ENCODE results near the gene SETD2. TPM values are rescaled to one million over a fixed set of nuclear protein-coding genes. Genes with fewer than 3 reads are reported as not detected.
"Not testable (repeated sequence)": the region's sequence is repeated elsewhere in the genome, so short reads cannot be mapped to it uniquely, and the experiment has no call there.

The SETD2 gene
- total RNA-seq, 1 experiment from 2014 or later, result 15.4 TPM

- Histone ChIP-seq H3K36me3 (replicated peaks; ENCODE audit: control insufficient read depth, insufficient read depth, low read length) (peaks cover 1% of the 10 kb centered on the region), H3K4me3 (ENCODE audit: insufficient read depth, low read depth, low read length) (no peak overlapping the region), H3K27me3 (ENCODE audit: control insufficient read depth, insufficient read depth, low read length) (no peaks in the 10 kb centered on the region)
- DNase-seq, result no peak
Observed at GRCh38 chr3:47103619-47104018, 60.3 kb downstream of the SETD2 start.

DNA sequence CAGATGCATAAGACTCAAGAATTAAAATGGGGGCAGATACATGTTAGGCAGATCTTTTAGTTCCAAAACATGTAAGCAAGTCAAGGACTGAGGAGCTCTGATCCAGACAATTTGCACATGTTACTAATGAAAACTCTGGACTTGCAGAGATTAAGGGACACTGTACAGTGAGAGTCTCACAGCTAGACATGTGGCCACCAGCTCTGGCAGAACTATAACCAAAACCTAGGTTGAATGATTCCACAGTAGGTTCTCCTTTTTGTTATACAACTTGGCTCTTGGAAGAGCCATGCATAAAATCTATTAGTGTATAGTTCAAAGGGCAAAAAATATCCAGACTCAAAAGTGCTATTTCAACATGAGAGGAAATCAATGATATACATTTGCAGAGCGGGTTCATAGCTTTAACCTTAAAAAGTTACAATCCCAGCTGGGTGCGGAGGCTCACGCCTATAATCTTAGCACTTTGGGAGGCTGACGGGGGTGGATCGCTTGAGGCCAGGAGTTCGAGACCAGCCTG, 61.8 kb downstream of the SETD2 start:
- no peak for DNase-seq
- no peak overlapping the region for H3K4me3 ChIP-seq (ENCODE audit: insufficient read depth, low read depth, low read length)
- peaks cover 2% of the 10 kb centered on the region; the same call in 1 of the 2 replicates for H3K36me3 ChIP-seq (replicated peaks; ENCODE audit: control insufficient read depth, insufficient read depth, low read length)
- no peaks in the 10 kb centered on the region for H3K27me3 ChIP-seq (ENCODE audit: control insufficient read depth, insufficient read depth, low read length)

DNA sequence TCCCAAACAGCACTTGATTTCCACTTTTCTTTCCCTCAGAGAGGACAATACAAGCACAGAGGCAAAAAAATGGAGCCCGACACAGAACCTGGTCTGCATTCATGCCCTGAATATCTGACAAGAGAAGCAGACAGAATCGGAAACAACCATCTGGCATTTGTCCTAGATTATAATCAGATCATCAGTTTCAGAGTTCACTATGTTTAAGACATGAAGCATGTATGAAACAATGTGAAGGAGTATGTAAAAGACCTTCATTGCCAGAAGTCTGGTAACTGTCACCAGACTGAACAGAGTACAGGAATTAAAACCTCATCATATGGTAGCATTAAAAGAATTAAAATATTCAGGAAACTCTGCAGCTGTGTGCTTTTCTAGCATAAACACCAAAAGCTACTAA, 65.0 kb downstream of the SETD2 start:
- Histone ChIP-seq H3K36me3 (replicated peaks; ENCODE audit: control insufficient read depth, insufficient read depth, low read length) (peaks cover 2% of the 10 kb centered on the region; the same call in 1 of the 2 replicates), H3K27me3 (ENCODE audit: control insufficient read depth, insufficient read depth, low read length) (no peaks in the 10 kb centered on the region), H3K4me3 (ENCODE audit: insufficient read depth, low read depth, low read length) (no peak overlapping the region)
- DNase-seq, result no peak

DNA sequence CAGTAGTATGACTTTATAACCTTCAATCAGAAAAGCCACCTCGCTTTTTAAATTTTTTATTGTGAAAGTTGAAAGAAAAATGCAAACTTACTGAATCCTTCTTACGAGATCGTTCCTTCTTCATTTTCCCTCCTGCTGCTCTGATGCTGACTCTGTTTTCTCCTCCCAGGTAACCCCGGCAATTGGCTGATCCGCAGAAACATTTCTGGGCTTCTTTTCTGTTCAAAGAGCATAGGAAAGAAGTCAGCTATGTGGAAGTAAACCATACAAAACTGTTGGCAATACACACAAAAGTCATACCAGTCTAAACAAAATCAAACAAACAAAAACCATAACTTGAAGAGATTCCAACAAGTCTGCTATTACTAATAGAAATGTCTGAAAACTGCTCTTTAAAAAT, 66.0 kb downstream of the SETD2 start:
- no peak for DNase-seq
- Histone ChIP-seq H3K36me3 (replicated peaks; ENCODE audit: control insufficient read depth, insufficient read depth, low read length) (peaks cover 2% of the 10 kb centered on the region; the same call in 1 of the 2 replicates), H3K27me3 (ENCODE audit: control insufficient read depth, insufficient read depth, low read length) (no peaks in the 10 kb centered on the region), H3K4me3 (ENCODE audit: insufficient read depth, low read depth, low read length) (no peak overlapping the region)

- peaks cover 2% of the 10 kb centered on the region; the same call in 1 of the 2 replicates for H3K36me3 ChIP-seq (replicated peaks; ENCODE audit: control insufficient read depth, insufficient read depth, low read length)
- DNase-seq, result no peak
- H3K4me3 ChIP-seq (ENCODE audit: insufficient read depth, low read depth, low read length), result no peak overlapping the region
- no peaks in the 10 kb centered on the region for H3K27me3 ChIP-seq (ENCODE audit: control insufficient read depth, insufficient read depth, low read length)
Observed at GRCh38 chr3:47096959-47097358, 67.0 kb downstream of the SETD2 start.

GRCh38 chr3:47092090-47092489, 71.8 kb downstream of the SETD2 start:
- DNase-seq, result no peak
- Histone ChIP-seq H3K4me3 (ENCODE audit: insufficient read depth, low read depth, low read length) (no peak overlapping the region), H3K27me3 (ENCODE audit: control insufficient read depth, insufficient read depth, low read length) (no peaks in the 10 kb centered on the region), H3K36me3 (replicated peaks; ENCODE audit: control insufficient read depth, insufficient read depth, low read length) (no peaks in the 10 kb centered on the region; the same call in 1 of the 2 replicates)

GRCh38 chr3:47089630-47090029, 74.3 kb downstream of the SETD2 start:
- Histone ChIP-seq H3K27me3 (ENCODE audit: control insufficient read depth, insufficient read depth, low read length) (no peaks in the 10 kb centered on the region), H3K36me3 (replicated peaks; ENCODE audit: control insufficient read depth, insufficient read depth, low read length) (peaks cover 4% of the 10 kb centered on the region), H3K4me3 (ENCODE audit: insufficient read depth, low read depth, low read length) (no peak overlapping the region)
- no peak for DNase-seq

GRCh38 chr3:47086071-47086470, 77.8 kb downstream of the SETD2 start:
- H3K27me3 ChIP-seq (ENCODE audit: control insufficient read depth, insufficient read depth, low read length), result no peaks in the 10 kb centered on the region
- peaks cover 13% of the 10 kb centered on the region for H3K36me3 ChIP-seq (replicated peaks; ENCODE audit: control insufficient read depth, insufficient read depth, low read length)
- no peak for DNase-seq

DNA sequence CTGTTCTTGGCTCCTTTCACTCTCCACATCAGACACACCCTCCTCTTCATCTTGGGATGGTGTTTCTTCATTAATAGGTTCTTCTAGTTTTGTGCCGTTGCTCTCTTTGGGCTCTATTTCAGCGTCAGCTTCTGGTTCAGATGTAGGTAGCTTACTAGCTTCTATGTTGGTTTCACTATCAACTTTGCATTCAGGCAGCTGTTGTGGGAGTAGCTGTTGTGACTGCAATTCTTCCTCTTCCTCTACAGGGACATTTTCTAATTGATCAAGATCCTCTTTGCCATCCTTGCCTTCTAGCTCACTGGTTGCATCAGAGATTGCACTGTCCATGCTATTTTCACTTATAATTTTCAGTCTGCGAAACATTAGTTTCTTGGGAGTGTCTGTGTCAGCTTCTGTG, 80.1 kb downstream of the SETD2 start:
- peaks cover 16% of the 10 kb centered on the region for H3K36me3 ChIP-seq (replicated peaks; ENCODE audit: control insufficient read depth, insufficient read depth, low read length)
- DNase-seq, result no peak
- H3K4me3 ChIP-seq (ENCODE audit: insufficient read depth, low read depth, low read length), result no peak overlapping the region
- H3K27me3 ChIP-seq (ENCODE audit: control insufficient read depth, insufficient read depth, low read length), result no peaks in the 10 kb centered on the region

More at GRCh38 chr3:47086071-47086470, 77.8 kb downstream of the SETD2 start:
- no peak overlapping the region for H3K4me3 ChIP-seq (ENCODE audit: insufficient read depth, low read depth, low read length)

- DNase-seq, result no peak
- Histone ChIP-seq H3K27me3 (ENCODE audit: control insufficient read depth, insufficient read depth, low read length) (no peaks in the 10 kb centered on the region), H3K36me3 (replicated peaks; ENCODE audit: control insufficient read depth, insufficient read depth, low read length) (peaks cover 16% of the 10 kb centered on the region), H3K4me3 (ENCODE audit: insufficient read depth, low read depth, low read length) (no peak overlapping the region)
Observed at GRCh38 chr3:47082519-47082918, 81.4 kb downstream of the SETD2 start.

- DNase-seq, result no peak
- Histone ChIP-seq H3K4me3 (ENCODE audit: insufficient read depth, low read depth, low read length) (no peak overlapping the region), H3K36me3 (replicated peaks; ENCODE audit: control insufficient read depth, insufficient read depth, low read length) (peaks cover 12% of the 10 kb centered on the region), H3K27me3 (ENCODE audit: control insufficient read depth, insufficient read depth, low read length) (no peaks in the 10 kb centered on the region)
Observed at GRCh38 chr3:47079432-47079831, 84.5 kb downstream of the SETD2 start.

- Histone ChIP-seq H3K4me3 (ENCODE audit: insufficient read depth, low read depth, low read length) (no peak overlapping the region), H3K27me3 (ENCODE audit: control insufficient read depth, insufficient read depth, low read length) (no peaks in the 10 kb centered on the region), H3K36me3 (replicated peaks; ENCODE audit: control insufficient read depth, insufficient read depth, low read length) (no peaks in the 10 kb centered on the region; the same call in 1 of the 2 replicates)
- DNase-seq, result no peak
Observed at GRCh38 chr3:47073685-47074084, 90.2 kb downstream of the SETD2 start.

GRCh38 chr3:47070770-47071169, 93.1 kb downstream of the SETD2 start:
- H3K4me3 ChIP-seq (ENCODE audit: insufficient read depth, low read depth, low read length), result no peak overlapping the region
- H3K27me3 ChIP-seq (ENCODE audit: control insufficient read depth, insufficient read depth, low read length), result no peaks in the 10 kb centered on the region
- no peaks in the 10 kb centered on the region; the same call in 1 of the 2 replicates for H3K36me3 ChIP-seq (replicated peaks; ENCODE audit: control insufficient read depth, insufficient read depth, low read length)
- DNase-seq, result no peak

GRCh38 chr3:47066259-47066658, 97.7 kb downstream of the SETD2 start:
- H3K36me3 ChIP-seq (replicated peaks; ENCODE audit: control insufficient read depth, insufficient read depth, low read length); H3K27me3 ChIP-seq (ENCODE audit: control insufficient read depth, insufficient read depth, low read length); H3K4me3 ChIP-seq (ENCODE audit: insufficient read depth, low read depth, low read length); DNase-seq: not testable (repeated sequence)

DNA sequence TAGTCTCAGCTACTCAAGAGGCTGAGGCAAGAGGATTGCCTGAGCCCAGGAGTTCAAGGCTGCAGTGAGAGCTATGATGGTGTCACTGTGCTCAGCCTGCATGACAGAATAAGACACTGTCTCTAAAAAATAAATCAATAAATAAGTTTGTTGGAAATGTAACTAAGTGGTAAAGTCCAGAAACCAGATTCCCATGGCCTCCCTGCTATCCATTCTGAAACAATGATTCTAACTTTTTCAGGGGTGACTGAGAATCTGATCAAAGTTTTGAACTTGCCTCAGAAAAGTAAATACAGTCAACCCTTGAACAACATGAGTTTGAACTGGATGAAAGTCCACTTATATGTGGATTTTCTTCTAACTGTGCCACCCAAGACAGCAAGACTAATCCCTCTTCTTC, 98.2 kb downstream of the SETD2 start:
- Histone ChIP-seq H3K4me3 (ENCODE audit: insufficient read depth, low read depth, low read length) (no peak overlapping the region), H3K36me3 (replicated peaks; ENCODE audit: control insufficient read depth, insufficient read depth, low read length) (peaks cover 1% of the 10 kb centered on the region), H3K27me3 (ENCODE audit: control insufficient read depth, insufficient read depth, low read length) (no peaks in the 10 kb centered on the region)
- no peak for DNase-seq

GRCh38 chr3:47065058-47065457, 98.9 kb downstream of the SETD2 start:
- H3K36me3 ChIP-seq (replicated peaks; ENCODE audit: control insufficient read depth, insufficient read depth, low read length), result peaks cover 1% of the 10 kb centered on the region
- DNase-seq, result no peak

More at GRCh38 chr3:47065058-47065457, 98.9 kb downstream of the SETD2 start:
- no peak overlapping the region for H3K4me3 ChIP-seq (ENCODE audit: insufficient read depth, low read depth, low read length)
- no peaks in the 10 kb centered on the region for H3K27me3 ChIP-seq (ENCODE audit: control insufficient read depth, insufficient read depth, low read length)

All from H7 (cell line).